Measurements from ENCODE around the gene EGLN1. TPM values are rescaled to one million over a fixed set of nuclear protein-coding genes. Genes with fewer than 3 reads are reported as not detected.

The EGLN1 gene
- total RNA-seq, 4 donors from 2014 or later = 42.5 to 67.5 (median 56.7) TPM

Other genes with a start within 250 kb of the EGLN1 start
- 10 to 100 TPM; 43.8 to 74.5 (median 57.7) TPM for gene GNPAT, start 181.1 kb downstream of the EGLN1 start, total RNA-seq
- 10 to 100 TPM; 11.8 to 15.3 (median 14.4) TPM for gene EXOC8, start 84.4 kb downstream of the EGLN1 start, total RNA-seq
- gene SPRTN, start 84.0 kb downstream of the EGLN1 start, total RNA-seq = 10 to 100 TPM; 15.3 to 34.7 (median 20.7) TPM
- gene TSNAX, start 106.4 kb upstream of the EGLN1 start, total RNA-seq = 10 to 100 TPM; 24.4 to 37.4 (median 33.5) TPM
- gene DISC1, start 204.5 kb upstream of the EGLN1 start, total RNA-seq = 1 to 10 TPM; 4.4 to 9.8 (median 6.8) TPM

Data from gastroesophageal sphincter (tissue), 4 donors.